NCI-H748 treated with DMSO at 0.1 percent for 48 hours (cell line): ENCODE measurements around the gene JAKMIP1.

Experiments
- DNase-seq: peaks from one replicate; lab custom pipeline; 2025; lab: John Stamatoyannopoulos, UW

JAKMIP1 gene

DNA sequence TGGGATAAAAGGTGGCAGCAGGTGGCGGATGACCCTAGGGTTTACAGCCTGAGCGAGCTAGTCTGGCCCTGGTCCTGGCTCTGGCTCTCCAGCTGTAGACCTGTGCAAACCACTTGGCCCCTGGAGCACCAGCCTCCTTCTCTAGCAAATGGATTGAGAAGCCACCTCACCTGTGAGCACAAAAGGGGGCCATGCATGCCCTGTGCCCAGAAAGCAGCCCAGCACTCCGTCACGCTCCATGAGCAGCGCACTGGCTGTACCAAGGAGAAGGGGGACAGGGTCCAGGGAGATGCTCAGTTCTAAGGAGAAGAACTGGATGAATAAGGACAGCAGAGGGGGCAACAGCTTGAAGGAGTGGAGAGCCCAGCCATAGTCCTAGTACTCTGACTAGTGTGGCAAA lies 135.2 kb downstream of the JAKMIP1 start:
- no peak for DNase-seq

DNA sequence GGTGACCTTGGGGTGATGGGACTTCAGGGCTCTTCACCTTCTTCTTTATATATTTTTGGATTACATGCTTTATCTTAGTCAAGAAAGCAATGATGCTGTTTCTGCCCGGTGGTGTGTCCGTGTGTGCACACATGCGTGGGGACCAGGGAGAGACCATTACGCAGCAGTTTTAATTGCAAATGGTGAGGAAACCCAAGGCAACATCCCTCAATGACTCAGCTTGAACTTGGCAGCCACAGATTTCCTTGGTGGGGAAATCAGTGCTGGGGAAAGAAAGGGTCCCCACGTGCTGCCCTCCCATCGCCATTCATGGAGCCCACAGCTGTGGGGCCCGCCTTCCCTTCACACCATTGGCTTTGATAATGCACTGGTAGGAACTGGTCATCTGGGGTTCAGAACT lies 136.0 kb downstream of the JAKMIP1 start:
- no peak for DNase-seq

DNA sequence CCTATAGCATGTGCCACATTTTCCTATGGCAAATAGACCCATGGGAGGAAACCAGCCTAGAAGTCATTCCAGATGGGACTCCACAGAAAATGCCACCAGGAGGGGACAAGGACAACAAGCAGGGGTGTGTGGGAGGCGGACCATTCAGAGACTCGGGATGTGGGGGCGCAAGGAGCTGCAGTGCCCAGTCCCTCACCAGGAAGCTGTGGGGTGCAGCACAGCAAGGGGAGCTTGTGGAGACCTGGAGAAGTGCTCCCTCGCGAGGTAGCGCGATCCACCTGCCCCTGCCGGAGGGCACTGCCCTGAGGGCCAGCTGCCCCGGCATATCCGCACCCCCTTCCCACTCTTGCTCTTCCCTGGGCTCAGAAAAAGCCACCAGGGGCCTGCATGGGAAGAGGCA lies 136.7 kb downstream of the JAKMIP1 start:
- DNase-seq, result no peak

DNA sequence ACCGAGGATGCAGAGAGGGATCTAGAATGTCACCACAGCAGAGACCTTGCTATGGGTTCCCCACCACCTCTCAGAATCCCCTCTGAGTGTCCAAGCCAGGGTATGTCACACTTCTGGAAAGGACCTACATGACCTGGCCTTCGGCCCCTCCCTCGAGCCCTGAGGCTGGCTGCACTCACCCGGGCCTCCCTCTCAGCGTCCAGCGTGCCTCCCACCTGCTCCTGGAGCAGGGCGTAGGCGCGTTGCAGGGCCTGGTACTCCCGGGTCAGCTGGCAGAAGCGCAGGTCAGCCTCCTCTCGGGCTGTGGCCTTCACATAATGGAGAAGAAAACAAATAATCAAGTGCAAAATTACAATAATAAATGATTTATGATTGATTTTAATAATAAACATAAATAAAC lies 138.2 kb downstream of the JAKMIP1 start:
- DNase-seq, result no peak

DNA sequence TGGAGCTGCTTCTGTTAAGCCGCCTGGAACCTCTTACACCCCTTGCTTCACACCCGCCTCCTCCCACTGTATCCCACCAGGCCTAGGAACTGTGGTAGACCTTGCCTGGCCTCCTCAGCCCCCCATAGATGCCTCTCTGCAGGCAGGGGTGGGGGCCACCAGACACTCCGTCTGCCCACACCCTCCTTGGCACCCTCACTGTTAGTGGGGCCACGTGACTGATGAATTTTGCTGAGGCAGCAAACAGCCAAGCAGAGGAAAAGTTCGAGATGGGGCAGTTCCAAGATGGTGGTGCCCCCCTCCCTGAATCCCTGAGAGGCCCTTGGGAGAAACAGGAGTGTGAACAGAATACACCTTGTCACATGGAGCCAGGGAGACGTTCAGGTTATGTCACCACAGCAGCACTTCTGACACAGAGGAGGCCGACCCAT lies 141.0 kb downstream of the JAKMIP1 start:
- DNase-seq, result no peak

DNA sequence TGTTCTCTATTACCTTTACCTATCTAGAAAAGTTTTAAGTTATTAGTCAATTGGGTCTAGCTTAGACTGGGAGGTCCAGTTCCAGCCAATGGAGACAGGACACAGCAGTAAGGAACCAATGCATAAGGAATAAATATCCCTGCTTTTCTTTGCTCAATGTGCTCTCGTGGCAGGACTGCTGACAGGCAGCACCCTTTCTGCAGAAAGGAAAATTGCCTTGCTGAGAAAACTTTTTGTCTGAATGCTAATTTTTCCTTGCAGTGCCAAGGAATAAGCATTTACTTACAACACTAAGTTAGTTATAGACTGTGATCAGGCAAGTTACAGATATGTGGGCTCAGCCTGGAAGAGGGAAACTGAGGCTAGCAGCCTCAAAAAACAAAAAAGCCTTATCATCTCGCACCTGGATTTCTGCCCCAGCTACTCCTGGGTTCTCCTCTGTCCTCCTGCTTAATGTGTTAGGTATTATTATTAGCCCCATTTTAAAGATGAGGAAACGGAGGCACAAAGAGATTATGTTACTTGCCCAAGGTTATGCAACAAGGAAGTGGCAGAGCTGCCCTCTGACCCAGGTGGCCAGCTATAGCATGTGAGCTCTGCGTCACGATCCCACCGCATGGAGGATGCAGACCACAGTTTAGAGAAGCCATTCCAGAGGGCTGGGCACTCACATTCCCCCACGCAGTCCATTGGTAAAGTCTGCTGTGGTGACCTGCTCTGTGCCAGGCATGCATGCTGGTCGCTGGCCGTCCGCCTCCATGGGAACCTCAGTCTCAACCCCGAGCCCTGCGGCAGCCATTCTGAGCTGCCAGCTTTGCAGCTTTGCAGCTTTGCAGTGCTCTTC lies 141.6 kb downstream of the JAKMIP1 start:
- DNase-seq, result no peak

- no peak for DNase-seq
These were observed 143.2 kb downstream of the JAKMIP1 start for GRCh38 chr4:6056976-6057766.

GRCh38 chr4:6055436-6055835 lies 144.9 kb downstream of the JAKMIP1 start:
- DNase-seq, result no peak

- no peak for DNase-seq
These were observed 145.3 kb downstream of the JAKMIP1 start for GRCh38 chr4:6055030-6055429.

DNA sequence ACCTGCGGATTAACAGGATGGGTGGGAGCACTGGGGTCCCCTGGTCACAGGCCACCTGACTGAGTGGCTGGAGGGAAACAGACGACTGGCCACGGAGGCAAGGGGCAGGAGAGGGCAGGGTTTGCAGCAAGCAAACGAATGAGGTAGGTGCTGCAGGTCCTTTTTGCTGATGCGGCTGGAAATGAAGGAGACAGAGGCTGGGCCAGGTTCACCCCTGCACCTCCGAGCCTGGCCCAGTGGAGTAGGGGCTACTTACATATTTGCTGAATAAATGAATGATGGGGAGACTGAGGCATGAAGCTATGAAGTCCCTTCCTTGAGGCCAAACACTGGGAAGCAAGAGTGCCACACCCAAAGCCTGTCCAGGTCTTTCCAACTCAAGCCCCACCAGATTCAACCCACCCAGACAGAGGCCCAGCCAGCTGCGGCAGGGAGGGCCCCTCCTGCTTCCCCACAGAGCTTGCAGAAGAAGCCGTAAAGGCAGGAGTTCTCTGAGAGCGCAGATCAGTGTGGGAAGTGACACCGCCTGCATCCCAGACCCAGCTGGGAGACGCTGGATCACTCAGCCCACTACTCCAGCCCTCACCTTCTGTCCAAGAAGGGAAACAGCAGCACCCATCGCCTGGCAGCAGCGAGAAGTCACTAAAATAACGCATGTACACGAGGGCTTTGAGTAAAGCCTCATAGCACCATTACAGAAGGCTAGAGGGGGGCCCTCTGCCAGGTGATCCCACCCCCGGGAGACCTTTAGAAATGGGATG lies 146.0 kb downstream of the JAKMIP1 start:
- no peak for DNase-seq

DNA sequence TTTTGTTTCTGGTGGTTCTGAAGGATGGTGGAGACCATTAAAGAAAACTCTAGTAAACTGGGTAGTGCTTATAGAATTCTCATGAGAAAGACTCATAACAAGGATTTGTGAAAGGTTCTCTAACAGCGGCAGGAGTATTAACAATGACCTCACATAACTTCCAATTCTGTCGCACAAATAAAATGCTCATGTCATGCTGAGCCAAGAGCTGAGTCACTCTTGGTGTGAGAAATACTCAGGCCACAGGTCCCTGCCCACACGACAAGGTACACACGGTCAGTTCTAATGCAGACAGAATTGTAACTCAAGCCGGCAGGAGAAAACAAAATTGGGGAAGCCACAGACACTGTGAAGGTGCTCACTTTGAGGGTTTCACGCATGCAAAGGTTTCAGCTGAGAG lies 147.7 kb downstream of the JAKMIP1 start:
- no peak for DNase-seq

GRCh38 chr4:6050551-6050950 lies 149.8 kb downstream of the JAKMIP1 start:
- DNase-seq, result no peak

- DNase-seq, result no peak
These were observed 150.4 kb downstream of the JAKMIP1 start for GRCh38 chr4:6049985-6050384.

- no peak for DNase-seq
These were observed 151.1 kb downstream of the JAKMIP1 start for GRCh38 chr4:6049278-6049677.

DNA sequence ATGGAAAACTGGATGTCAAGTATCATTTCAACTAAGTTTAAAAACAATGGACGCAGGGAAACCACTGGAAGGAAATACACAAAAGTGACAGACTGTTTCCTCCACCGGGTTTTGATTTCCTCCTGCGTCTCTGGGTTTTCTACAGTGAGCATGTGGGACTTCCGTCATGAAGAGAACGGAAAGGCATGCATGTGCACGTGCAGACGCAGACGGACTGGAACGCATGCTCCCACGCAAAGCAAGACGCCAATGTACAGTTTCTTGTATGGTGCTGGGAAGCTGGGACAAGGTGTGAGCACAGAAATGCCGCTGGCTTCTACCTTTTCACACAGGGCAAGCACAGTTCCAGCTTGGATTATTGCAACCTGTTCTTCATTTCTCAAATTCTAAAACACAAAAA lies 151.8 kb downstream of the JAKMIP1 start:
- no peak for DNase-seq

DNA sequence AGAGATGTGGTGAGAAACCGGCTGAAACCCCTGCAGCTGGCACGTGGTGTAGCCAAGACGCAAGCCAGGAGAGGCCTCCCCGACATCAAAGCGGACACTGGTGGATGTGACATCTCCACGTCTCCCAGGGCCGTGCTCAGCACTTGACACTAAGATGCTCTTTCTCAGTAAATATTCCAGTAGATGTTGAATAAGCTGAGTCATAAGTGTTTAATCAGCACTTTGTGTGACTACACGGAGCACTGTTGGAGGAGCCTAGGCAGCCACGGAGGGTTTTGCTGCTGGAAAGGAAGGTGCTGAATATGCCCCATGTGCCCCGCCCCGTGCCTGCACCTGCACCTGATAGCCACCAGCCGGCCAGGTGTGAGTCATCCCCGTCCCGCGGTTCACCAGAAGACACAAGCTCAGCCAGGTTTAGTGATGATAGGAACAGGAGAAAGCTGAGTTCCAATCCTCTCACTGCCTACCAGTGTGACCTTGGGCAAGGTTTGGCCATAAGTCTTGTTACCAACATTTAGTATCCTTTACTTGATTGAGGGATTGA lies 153.1 kb downstream of the JAKMIP1 start:
- DNase-seq, result no peak

DNA sequence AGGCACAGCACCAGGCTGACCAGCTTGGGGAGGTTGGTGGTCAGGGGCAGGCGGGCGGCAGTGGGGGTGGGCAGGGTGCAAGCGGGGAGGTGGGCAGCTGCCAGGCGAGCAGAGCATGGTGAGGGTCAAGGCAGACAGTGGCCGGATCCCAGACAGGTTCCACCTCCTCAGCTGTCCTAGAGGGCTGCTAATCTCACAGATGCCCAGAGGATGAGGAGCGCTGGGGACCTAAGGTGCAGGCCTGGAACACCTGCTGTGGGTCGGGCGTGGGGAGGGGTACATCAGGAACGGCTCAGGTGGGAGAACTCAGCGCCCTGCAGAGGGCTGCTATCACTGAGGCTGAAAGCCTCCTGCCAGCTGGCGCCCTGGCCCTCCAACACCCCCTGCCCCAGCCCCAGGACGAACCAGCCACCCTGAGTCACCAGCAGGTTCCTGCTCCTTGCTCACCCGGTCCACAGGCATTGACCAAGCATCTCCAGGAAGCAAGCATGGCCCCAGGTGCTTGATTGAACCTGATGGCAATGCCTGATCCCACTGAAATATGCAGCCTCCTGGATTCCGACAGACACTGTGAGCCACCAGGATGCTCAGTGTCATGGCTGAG lies 153.7 kb downstream of the JAKMIP1 start:
- no peak for DNase-seq

DNA sequence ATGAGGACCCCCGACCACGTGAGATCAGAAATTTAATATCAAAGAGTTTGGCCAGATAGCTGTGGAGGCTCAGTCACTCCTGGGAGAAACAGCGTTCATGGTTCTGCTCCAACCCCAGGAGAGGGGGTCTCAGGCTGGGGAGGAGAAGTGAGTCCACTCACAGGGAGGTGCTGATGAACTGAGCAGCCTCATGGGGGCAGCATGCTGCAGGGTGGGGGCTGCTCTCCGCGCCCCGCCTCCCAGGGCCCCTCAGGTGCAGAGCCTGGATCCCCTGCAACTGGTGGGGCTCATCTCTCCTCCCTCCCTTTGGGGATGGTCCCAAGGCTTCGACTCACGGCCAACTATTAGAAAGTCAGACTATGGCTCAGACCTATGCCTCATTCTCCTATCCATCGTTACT lies 155.5 kb downstream of the JAKMIP1 start:
- DNase-seq, result no peak

DNA sequence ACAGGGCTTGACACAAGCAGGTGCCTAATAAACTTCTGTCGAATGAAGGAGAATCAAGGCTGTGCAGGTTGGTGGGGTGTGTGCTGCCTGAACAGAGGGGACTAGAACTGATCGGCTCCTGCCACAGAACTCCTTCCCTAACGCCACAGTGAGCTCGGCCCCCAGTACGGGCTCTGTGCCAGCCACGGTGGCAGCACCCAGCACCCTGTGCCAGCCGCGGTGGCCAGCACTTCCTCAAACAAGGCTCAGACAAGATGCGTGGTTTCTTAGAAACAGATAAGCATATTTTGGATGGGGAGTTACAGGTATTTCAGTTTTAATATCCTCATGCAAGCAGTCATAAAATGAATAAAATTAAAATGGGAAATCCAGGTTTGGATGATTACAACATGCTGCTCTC lies 156.1 kb downstream of the JAKMIP1 start:
- DNase-seq, result no peak

- DNase-seq, result no peak
These were observed 156.5 kb downstream of the JAKMIP1 start for GRCh38 chr4:6043843-6044242.

DNA sequence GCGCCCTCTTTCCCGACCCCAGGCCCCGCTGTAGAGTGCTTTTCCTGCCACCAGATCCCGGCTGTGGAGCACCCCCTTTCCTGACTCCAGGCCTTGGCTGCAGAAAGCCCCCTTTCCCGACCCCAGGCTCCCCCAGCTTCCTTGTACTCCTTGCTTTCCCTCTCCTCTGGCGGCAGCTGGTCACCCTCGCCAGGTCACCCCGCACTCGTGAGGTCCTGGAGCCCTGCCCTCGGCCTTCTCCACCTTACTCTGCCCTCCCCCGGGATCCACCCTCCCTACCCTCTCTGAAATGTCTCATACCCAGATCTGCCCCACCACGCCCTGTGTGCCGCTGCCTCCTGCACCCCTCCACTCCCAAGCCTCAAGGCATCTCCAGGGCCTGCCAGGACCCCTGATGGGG lies 157.2 kb downstream of the JAKMIP1 start:
- no peak for DNase-seq
